H1 (cell line): ENCODE results near the gene RELN.

ENCODE experiments used
- CEBPB ChIP-seq: IDR thresholded peaks from 2 replicates; pipeline ENCODE4 v1.6.1; 2012; ENCODE audit warnings: low read depth, low read length
- CHD2 ChIP-seq: IDR thresholded peaks from 2 replicates; pipeline ENCODE4 v1.6.1; 2012; ENCODE audit warnings: low read length, improper control_type of control experiment
- EP300 ChIP-seq, 2 experiments: IDR thresholded peaks; 1 replicate in 1 of 2; 2 replicates in 1 of 2; pipeline ENCODE4 v1.6.1; 2011 to 2012; ENCODE audit warnings: low read depth in 2 of 2, low read length in 2 of 2, mild to moderate bottlenecking in 2 of 2, borderline replicate concordance in 1 of 2, inconsistent platforms in 1 of 2, moderate library complexity in 1 of 2
- GABPA ChIP-seq: IDR thresholded peaks from 2 replicates; pipeline ENCODE4 v1.6.1; 2011; ENCODE audit warnings: mild to moderate bottlenecking, low read length, moderate library complexity, borderline replicate concordance; ENCODE audit not compliant: insufficient read depth
- SP2 ChIP-seq: IDR thresholded peaks from 2 replicates; pipeline ENCODE4 v1.6.1; 2012; ENCODE audit warnings: mild to moderate bottlenecking, low read length, inconsistent platforms
- TCF12 ChIP-seq: IDR thresholded peaks from 2 replicates; pipeline ENCODE4 v1.6.1; 2011; ENCODE audit warnings: low read depth, mild to moderate bottlenecking, low read length
- USF2 ChIP-seq: IDR thresholded peaks from 2 replicates; pipeline ENCODE4 v1.6.1; 2011; ENCODE audit warnings: low read length, improper control_type of control experiment
- TF ChIP-seq, protein P1 (sequence below), 3 experiments: IDR thresholded peaks; 1 replicate in 2 of 3; 2 replicates in 1 of 3; pipeline versions ENCODE4 v1.5.1 to v1.6.1; 2011; ENCODE audit warnings: low read length in 3 of 3, mild to moderate bottlenecking in 3 of 3, inconsistent platforms in 2 of 3, low read depth in 1 of 3, moderate library complexity in 1 of 3; ENCODE audit not compliant: insufficient read depth in 1 of 3; ENCODE audit errors: control extremely low read depth in 1 of 3

- TF ChIP-seq TCF12 = no peak
- TF ChIP-seq EP300 (IDR thresholded peaks at IDR 0.05; ENCODE audit: borderline replicate concordance in 1 of 2, low read depth in 2 of 2, low read length in 2 of 2) = no peak
- TF ChIP-seq, protein P1, sequence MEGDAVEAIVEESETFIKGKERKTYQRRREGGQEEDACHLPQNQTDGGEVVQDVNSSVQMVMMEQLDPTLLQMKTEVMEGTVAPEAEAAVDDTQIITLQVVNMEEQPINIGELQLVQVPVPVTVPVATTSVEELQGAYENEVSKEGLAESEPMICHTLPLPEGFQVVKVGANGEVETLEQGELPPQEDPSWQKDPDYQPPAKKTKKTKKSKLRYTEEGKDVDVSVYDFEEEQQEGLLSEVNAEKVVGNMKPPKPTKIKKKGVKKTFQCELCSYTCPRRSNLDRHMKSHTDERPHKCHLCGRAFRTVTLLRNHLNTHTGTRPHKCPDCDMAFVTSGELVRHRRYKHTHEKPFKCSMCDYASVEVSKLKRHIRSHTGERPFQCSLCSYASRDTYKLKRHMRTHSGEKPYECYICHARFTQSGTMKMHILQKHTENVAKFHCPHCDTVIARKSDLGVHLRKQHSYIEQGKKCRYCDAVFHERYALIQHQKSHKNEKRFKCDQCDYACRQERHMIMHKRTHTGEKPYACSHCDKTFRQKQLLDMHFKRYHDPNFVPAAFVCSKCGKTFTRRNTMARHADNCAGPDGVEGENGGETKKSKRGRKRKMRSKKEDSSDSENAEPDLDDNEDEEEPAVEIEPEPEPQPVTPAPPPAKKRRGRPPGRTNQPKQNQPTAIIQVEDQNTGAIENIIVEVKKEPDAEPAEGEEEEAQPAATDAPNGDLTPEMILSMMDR (IDR thresholded peaks at IDR 0.05; ENCODE audit: control extremely low read depth in 1 of 3, insufficient read depth in 1 of 3, low read depth in 1 of 3, low read length in 3 of 3) = no peak
- no peak for TF ChIP-seq CHD2
- no peak for TF ChIP-seq GABPA
- TF ChIP-seq CEBPB = no peak
- TF ChIP-seq USF2 = no peak
- no peak for TF ChIP-seq SP2
Measured at GRCh38 chr7:103794424-103794823, 195.0 kb downstream of the RELN start.
